Neural cell (in vitro differentiated cells): ENCODE results near the gene FAM174A. TPM values are rescaled to one million over a fixed set of nuclear protein-coding genes. Genes with fewer than 3 reads are reported as not detected.

Experiments
- H2AFZ ChIP-seq: fragments of 200-600, 300-800 bp; sonication (generic), shearing (Covaris generic); 2 replicates; pipeline ENCODE4 v1.6.0; 2014; ENCODE audit warnings: low read depth, mild to moderate bottlenecking, antibody characterized with exemption, low read length, moderate library complexity
- H3F3A ChIP-seq: fragments of 200-600 bp; shearing (Covaris generic); 2 replicates; pipeline ENCODE4 v1.6.1; 2016; ENCODE audit warnings: mild to moderate bottlenecking, moderate library complexity, mixed read lengths, antibody characterized with exemption, low read length; ENCODE audit not compliant: insufficient read depth, poor library complexity, severe bottlenecking
- H3K27ac ChIP-seq: fragments of 200-600, 300-800 bp; sonication (generic), shearing (Covaris generic); 2 replicates; pipeline ENCODE4 v1.5.1; 2014; ENCODE audit warnings: mild to moderate bottlenecking, low read length, moderate library complexity
- H3K27me3 ChIP-seq: fragments of 300-800, 200-600 bp; sonication (generic), shearing (Covaris generic); 2 replicates; pipeline ENCODE4 v1.6.0; 2014; ENCODE audit warnings: mild to moderate bottlenecking, low read depth, low read length, moderate library complexity; ENCODE audit not compliant: insufficient read depth
- H3K36me3 ChIP-seq: fragments of 300-800, 200-600 bp; sonication (generic), shearing (Covaris generic); 2 replicates; pipeline ENCODE4 v1.5.1; 2014; ENCODE audit warnings: mild to moderate bottlenecking, antibody characterized with exemption, low read length, moderate library complexity; ENCODE audit not compliant: insufficient read depth
- H3K4me2 ChIP-seq: fragments of 300-800, 200-600 bp; sonication (generic), shearing (Covaris generic); 2 replicates; pipeline ENCODE4 v1.6.0; 2014; ENCODE audit warnings: mild to moderate bottlenecking, low read length
- H3K4me3 ChIP-seq: fragments of 300-800, 200-600 bp; sonication (generic), shearing (Covaris generic); 2 replicates; pipeline ENCODE4 v1.5.1; 2014; ENCODE audit warnings: mild to moderate bottlenecking, low read length, moderate library complexity
- H3K79me2 ChIP-seq: fragments of 200-600 bp; shearing (Covaris generic); replicated peaks from 2 replicates; pipeline ENCODE4 v1.6.0; 2014; ENCODE audit warnings: mild to moderate bottlenecking, low read length, moderate library complexity; ENCODE audit not compliant: insufficient read depth
- H3K9ac ChIP-seq: fragments of 300-800, 200-600 bp; sonication (generic), shearing (Covaris generic); 2 replicates; pipeline ENCODE4 v1.6.1; 2016; ENCODE audit warnings: mild to moderate bottlenecking, low read length, mixed read lengths
- H3K9me2 ChIP-seq: fragments of 200-600 bp; shearing (Covaris generic); 2 replicates; pipeline ENCODE4 v1.6.1; 2016; ENCODE audit warnings: mild to moderate bottlenecking, low read length, mixed read lengths; ENCODE audit not compliant: insufficient read depth
- H3K9me3 ChIP-seq: fragments of 200-600, 300-800 bp; sonication (generic), shearing (Covaris generic); 2 replicates; pipeline ENCODE4 v1.6.1; 2016; ENCODE audit warnings: mild to moderate bottlenecking, mixed run types, low read length, moderate library complexity, mixed read lengths
- H4K20me1 ChIP-seq: fragments of 200-600 bp; shearing (Covaris generic); 2 replicates; pipeline ENCODE4 v1.6.1; 2016; ENCODE audit warnings: mild to moderate bottlenecking, mixed run types; ENCODE audit not compliant: insufficient read depth
- EP300 ChIP-seq: fragments of 450-650 bp; conservative IDR thresholded peaks from 2 replicates; pipeline ENCODE4 v1.6.1; 2014; ENCODE audit warnings: antibody characterized with exemption, mild to moderate bottlenecking, moderate library complexity; ENCODE audit not compliant: poor library complexity, severe bottlenecking
- EZH2 ChIP-seq: fragments of 200-600, 300-800 bp; shearing (Covaris generic), sonication (generic); IDR thresholded peaks from 2 replicates; pipeline ENCODE4 v1.6.1; 2014; ENCODE audit warnings: antibody characterized with exemption, low read length, borderline replicate concordance, mild to moderate bottlenecking; ENCODE audit not compliant: insufficient read depth, poor library complexity, severe bottlenecking
- MXI1 ChIP-seq: fragments of 450-650 bp; conservative IDR thresholded peaks from 2 replicates; pipeline ENCODE4 v1.6.1; 2014; ENCODE audit warnings: antibody characterized with exemption, mild to moderate bottlenecking; ENCODE audit not compliant: poor library complexity, severe bottlenecking
- POLR2AphosphoS5 ChIP-seq: IDR thresholded peaks from 2 replicates; pipeline ENCODE4 v1.6.1; 2012
- RAD21 ChIP-seq: fragments of 450-650 bp; conservative IDR thresholded peaks from 2 replicates; pipeline ENCODE4 v1.6.1; 2014; ENCODE audit warnings: antibody characterized with exemption, mild to moderate bottlenecking, moderate library complexity
- SMC3 ChIP-seq: fragments of 450-650 bp; conservative IDR thresholded peaks from 2 replicates; pipeline ENCODE4 v1.6.1; 2014; ENCODE audit warnings: antibody characterized with exemption, mild to moderate bottlenecking, moderate library complexity; ENCODE audit not compliant: poor library complexity
- TAF1 ChIP-seq: IDR thresholded peaks from 2 replicates; pipeline ENCODE4 v1.6.1; 2012; ENCODE audit warnings: low read depth
- polyA plus RNA-seq: library from polyadenylated mRNA; depleted of rRNA; stranded (reverse); fragments of >200 nt; gene quantifications from 2 replicates; pipeline ENCODE4 v1.2.3, GENCODE V29; 2014
- TF ChIP-seq, protein P1 (sequence below): fragments of 450-650 bp; IDR thresholded peaks from 2 replicates; pipeline ENCODE4 v1.5.1; 2014; ENCODE audit warnings: antibody characterized with exemption, mild to moderate bottlenecking, moderate library complexity; ENCODE audit not compliant: poor library complexity, severe bottlenecking
- TF ChIP-seq, protein P2 (sequence below): IDR thresholded peaks from 2 replicates; pipeline ENCODE4 v1.6.1; 2012; ENCODE audit warnings: borderline replicate concordance

FAM174A gene
- polyA plus RNA-seq, 1 donor from 2014 or later, result 33.9 TPM

DNA sequence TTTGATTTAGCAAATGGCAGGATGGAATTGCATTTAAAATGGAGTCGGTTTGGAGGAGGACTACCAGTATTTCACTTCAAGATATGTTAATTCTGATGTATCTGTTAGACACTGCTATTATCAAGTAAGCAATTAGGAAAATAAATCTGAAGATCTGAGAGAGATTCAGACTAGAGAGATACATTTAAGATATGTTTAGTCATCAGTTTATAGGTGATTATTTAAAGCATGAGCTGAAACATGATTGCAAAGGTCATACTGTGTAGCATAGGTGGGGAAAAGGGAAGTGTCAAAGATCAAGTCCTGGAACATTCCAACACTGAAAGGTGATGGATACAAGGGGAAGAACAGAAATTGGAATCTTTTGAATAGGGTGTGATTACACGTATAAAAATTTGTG, 79.1 kb downstream of the FAM174A start:
- Histone ChIP-seq H4K20me1 (no peaks in the 10 kb centered on the region), H3K4me3 (no peak overlapping the region)
- no peak for TF ChIP-seq TAF1
- TF ChIP-seq, protein P1, sequence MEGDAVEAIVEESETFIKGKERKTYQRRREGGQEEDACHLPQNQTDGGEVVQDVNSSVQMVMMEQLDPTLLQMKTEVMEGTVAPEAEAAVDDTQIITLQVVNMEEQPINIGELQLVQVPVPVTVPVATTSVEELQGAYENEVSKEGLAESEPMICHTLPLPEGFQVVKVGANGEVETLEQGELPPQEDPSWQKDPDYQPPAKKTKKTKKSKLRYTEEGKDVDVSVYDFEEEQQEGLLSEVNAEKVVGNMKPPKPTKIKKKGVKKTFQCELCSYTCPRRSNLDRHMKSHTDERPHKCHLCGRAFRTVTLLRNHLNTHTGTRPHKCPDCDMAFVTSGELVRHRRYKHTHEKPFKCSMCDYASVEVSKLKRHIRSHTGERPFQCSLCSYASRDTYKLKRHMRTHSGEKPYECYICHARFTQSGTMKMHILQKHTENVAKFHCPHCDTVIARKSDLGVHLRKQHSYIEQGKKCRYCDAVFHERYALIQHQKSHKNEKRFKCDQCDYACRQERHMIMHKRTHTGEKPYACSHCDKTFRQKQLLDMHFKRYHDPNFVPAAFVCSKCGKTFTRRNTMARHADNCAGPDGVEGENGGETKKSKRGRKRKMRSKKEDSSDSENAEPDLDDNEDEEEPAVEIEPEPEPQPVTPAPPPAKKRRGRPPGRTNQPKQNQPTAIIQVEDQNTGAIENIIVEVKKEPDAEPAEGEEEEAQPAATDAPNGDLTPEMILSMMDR, result no peak
- no peak for TF ChIP-seq EZH2
- TF ChIP-seq, protein P2, sequence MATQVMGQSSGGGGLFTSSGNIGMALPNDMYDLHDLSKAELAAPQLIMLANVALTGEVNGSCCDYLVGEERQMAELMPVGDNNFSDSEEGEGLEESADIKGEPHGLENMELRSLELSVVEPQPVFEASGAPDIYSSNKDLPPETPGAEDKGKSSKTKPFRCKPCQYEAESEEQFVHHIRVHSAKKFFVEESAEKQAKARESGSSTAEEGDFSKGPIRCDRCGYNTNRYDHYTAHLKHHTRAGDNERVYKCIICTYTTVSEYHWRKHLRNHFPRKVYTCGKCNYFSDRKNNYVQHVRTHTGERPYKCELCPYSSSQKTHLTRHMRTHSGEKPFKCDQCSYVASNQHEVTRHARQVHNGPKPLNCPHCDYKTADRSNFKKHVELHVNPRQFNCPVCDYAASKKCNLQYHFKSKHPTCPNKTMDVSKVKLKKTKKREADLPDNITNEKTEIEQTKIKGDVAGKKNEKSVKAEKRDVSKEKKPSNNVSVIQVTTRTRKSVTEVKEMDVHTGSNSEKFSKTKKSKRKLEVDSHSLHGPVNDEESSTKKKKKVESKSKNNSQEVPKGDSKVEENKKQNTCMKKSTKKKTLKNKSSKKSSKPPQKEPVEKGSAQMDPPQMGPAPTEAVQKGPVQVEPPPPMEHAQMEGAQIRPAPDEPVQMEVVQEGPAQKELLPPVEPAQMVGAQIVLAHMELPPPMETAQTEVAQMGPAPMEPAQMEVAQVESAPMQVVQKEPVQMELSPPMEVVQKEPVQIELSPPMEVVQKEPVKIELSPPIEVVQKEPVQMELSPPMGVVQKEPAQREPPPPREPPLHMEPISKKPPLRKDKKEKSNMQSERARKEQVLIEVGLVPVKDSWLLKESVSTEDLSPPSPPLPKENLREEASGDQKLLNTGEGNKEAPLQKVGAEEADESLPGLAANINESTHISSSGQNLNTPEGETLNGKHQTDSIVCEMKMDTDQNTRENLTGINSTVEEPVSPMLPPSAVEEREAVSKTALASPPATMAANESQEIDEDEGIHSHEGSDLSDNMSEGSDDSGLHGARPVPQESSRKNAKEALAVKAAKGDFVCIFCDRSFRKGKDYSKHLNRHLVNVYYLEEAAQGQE, result no peak
- no peak for TF ChIP-seq MXI1
- no peak for TF ChIP-seq EP300

DNA sequence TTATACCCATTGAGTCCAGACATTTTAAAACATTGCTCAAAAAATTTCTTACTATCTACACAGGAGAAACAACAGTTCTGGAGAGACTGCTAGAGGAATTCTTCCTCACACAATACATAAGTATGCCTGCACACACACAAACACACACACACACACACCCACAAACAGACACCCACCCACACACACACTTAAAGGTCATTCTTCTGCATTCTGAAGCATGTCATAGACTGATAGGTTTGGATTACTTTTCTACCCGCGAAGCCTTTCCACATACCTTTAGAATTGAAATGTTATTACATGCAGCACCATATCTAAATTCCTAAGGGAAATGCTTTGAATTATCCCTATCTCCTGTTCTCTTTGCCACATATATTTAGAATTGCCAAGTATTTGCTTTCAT, 80.2 kb downstream of the FAM174A start:
- no peaks in the 10 kb centered on the region for H4K20me1 ChIP-seq
- H3K4me2 ChIP-seq, result no peak overlapping the region
- no peak overlapping the region for H3K4me3 ChIP-seq
- no peaks in the 10 kb centered on the region for H3K27me3 ChIP-seq
- no peak overlapping the region for H2AFZ ChIP-seq
- no peaks in the 10 kb centered on the region for H3F3A ChIP-seq
- no peak overlapping the region for H3K9ac ChIP-seq
- H3K79me2 ChIP-seq, result no peaks in the 10 kb centered on the region
- no peak overlapping the region for H3K27ac ChIP-seq
- TF ChIP-seq EP300 (no peak), EZH2 (no peak), SMC3 (no peak), RAD21 (no peak), MXI1 (no peak), POLR2AphosphoS5 (no peak), TAF1 (no peak)
- TF ChIP-seq, protein P1, result no peak
- TF ChIP-seq, protein P2, result no peak
- H3K9me2 ChIP-seq, result no peaks in the 10 kb centered on the region
- H3K36me3 ChIP-seq, result no peaks in the 10 kb centered on the region
- H3K9me3 ChIP-seq, result no peaks in the 10 kb centered on the region

More for the DNA sequence above, 79.1 kb downstream of the FAM174A start:
- no peaks in the 10 kb centered on the region for H3K27me3 ChIP-seq
- H3K36me3 ChIP-seq, result no peaks in the 10 kb centered on the region
- no peak overlapping the region for H3K27ac ChIP-seq
- H3K9me2 ChIP-seq, result no peaks in the 10 kb centered on the region
- no peaks in the 10 kb centered on the region for H3F3A ChIP-seq
- no peaks in the 10 kb centered on the region for H3K79me2 ChIP-seq
- no peak overlapping the region for H3K9ac ChIP-seq
- H2AFZ ChIP-seq, result no peak overlapping the region
- H3K9me3 ChIP-seq, result no peaks in the 10 kb centered on the region
- H3K4me2 ChIP-seq, result no peak overlapping the region
